Superior temporal gyrus (tissue), 1 donor: ENCODE data around the gene ISYNA1.

ENCODE experiments used
- DNase-seq: peaks from one replicate; pipeline ENCODE4 v3.0.0-alpha.2; 2016; ENCODE audit errors: extremely low spot score

The ISYNA1 gene

DNA sequence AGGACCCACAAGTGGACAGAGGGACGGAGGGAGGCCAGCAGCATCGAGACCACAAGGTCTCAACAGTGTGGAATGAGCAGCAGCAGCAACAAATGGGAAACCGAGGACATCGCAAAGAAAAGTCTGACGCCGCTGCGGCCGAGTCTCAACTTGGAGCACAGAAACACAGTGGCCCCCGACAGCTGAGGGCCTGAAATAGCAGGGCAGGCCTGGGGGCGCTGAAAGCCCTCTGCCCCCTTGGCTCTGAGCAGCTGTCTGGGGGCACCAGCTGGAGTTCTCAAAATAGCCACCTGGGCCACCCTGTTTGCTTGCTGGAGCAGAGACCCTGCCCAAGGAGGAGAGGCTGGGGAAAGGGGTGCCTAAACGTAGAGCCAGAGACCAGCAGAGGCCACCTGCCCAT is 5.9 kb upstream of the ISYNA1 start:
- DNase-seq: no peak

DNA sequence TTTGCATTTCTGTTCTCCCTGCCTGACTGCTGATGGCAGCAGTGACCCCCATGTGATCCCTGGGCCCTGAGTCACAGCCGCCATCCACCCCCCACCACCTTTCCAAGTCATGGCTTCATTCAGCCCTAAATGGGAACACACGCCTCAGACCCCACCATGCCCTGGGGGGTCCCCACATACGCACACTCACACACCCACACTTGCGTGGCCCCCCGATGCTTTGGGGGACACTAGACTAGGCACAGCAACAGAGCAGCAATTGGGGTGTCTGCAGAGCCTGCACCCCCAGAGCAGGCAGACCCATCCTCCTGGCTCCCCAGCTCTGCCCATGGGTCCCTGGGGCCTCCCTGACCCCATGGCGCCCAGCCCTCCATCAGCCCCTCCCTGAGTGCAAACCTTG is 5.5 kb upstream of the ISYNA1 start:
- DNase-seq: no peak

DNA sequence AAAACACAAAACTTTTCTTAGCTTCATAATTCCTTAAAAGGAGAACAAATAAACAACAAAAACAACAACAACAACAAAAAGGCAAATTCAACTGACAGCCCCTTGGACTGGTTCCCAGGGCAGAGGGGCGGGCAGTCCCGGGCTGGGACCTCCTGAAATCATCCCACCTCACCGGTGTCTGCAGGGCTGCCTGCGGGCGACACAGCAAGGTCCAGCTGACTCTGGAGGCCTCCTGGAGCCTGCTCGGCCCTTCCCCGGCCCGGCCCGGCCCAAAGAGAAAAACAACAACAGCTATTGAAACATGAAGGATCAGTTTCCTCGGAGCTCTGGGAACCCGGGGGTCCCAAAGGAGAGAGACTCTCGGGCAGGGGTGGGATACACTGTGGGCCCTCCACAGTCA is 5.0 kb upstream of the ISYNA1 start:
- no peak for DNase-seq

DNA sequence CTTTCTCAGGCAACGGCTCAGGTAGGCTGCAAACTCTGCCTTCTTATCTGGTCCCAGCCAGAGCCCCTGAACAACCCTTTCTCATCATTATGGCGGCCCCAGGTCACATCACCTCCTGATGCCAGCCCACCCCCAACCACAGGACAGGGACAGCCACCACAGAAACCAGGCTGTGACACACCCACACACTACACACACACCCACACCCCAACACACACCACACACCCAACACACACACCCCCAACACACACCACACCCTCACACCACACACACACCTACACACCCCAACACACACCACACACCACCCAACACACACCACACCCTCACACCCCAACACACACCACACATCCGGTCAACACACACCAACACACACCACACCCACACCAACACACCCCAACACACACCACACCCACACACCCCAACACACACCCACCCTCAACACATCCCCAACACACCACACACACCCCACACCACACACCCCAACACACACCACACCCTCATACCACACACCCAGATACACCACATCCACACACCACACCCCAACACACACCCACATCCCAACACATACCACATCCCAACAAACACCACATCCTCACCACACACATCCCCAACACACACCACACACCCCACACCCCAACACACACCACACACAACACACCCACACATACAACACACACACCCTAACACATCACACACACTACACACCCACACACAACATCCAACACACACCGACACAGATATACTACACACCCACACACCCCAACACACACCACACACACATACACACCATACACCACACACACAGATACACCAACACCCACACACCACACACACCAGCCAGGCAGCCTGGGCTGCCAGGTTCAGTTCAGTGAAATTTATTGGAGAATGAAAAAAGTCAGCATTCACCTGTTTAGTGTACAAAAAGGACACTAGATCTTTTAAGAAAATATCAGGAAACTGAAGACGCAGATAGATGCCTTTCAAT is 4.2 kb upstream of the ISYNA1 start:
- no peak for DNase-seq

DNA sequence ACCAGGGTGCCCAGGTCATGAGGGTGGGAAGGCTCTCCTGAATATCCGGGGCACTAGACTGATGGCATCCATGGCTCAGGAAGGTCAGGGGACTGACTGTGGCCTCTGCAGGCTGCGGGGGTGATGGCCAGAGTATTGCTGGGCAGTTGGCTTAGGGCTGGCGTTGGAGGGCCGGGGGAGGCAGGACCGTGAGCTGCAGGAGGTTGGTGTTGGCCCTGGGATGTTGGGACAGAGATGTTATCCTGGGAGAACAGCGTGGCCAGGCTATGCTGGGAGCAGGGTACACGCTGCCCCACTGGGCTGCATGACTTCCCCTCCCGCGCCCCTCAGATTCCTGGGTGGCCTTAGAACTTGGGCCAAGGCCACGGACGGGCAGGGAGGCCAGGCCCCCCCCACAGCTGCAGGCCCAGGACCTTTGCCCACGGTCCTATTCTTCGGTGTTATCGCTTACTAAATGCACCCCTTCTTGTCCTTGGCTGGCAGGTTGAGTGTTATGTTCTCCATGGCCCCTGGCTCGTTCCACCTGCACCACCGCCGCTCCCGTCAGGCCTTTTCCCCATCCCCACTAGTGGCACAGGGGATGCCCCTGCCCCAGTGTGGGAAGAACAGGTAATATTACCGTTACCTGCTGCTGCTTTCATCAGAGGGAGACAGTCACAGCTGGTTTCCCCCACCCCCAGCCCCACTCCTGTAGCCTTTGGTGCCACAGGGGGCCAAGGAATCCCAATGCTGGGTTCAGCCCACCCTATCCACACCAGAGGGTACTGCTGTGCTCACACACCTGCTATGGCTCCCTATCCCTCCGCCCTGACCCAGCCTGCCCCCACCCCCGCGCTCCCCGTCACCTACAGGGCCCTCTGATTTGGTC is 3.2 kb upstream of the ISYNA1 start:
- no peak for DNase-seq

DNA sequence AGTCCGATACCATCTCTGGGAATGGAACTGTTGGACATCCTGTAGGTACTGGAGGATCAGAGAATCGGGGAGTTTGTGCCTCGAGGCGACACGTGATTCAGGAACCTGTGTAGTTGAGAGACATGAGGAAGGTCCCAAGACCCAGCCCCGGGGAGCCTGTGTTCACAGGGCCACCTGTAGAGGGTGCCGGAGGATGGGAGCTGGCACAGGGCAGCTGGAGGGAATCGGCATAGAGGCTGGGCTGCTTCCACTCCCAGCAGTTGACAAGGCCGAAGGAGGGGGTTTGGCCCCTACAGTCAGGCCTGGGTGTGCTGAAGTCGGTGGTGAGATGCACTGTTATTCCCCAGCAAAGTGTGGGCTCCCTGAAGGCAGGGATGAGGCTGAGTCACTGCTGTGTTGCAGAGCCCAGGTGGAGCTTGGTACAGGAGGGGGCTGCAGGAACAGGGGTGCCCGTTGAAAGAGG is 2.5 kb upstream of the ISYNA1 start:
- DNase-seq: no peak

DNA sequence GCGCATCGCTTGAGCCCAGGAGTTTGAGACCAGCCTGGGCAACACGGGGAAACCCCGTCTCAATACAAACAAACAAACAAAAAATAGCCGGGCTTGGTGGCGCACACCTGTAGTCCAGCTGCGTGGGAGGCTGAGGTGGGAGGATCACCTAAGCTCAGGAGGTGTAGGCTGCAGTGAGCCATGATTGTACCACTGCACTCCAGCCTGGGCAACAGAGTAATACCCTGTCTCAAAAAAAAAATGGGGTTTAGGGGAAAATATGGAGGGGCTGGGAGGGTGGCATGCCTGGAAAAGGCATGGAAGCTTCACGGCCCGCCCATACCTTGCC is 1.9 kb upstream of the ISYNA1 start:
- DNase-seq: no peak

DNA sequence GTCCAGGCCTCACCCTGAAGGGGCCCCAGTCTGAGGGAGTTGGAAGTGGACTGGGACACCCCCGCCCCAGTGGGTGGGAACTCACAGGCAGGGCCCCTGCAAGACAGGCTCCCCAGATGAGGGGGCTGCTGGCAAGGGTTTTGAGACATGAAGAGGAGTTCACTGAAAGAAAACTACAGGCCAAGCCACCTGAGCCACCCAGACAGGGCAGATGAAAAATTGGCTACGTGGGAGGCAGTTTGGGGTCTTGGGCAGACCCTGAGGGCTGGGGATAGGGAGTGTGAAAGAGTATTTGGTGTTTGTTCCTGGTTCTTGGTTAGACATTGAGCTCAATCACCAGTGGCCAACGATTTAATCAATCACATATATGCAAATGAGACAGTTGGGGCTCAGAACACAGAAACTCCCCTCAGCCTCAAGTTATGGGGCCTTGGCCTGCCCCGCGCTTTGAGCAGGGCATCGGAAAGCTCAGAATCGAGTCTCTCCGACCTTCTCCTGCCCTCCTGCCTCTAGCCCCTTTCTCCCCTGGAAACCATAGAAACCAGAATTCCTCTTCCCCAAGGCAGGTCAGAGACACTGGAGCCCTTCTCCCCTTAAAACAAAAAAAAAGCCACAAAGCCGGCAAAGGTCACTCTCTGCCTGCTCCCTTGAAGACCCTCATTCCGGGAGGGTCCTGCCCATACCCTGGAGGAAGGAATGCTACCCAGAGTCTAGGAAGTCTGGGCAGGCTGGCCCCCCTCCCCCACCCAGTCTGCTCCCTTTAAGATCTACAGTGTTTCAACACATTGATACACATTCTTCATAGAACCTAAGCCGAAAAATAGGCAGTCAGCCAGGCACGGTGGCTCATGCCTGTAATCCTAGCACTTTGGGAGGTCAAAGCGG is 1.3 kb upstream of the ISYNA1 start:
- DNase-seq: no peak

DNA sequence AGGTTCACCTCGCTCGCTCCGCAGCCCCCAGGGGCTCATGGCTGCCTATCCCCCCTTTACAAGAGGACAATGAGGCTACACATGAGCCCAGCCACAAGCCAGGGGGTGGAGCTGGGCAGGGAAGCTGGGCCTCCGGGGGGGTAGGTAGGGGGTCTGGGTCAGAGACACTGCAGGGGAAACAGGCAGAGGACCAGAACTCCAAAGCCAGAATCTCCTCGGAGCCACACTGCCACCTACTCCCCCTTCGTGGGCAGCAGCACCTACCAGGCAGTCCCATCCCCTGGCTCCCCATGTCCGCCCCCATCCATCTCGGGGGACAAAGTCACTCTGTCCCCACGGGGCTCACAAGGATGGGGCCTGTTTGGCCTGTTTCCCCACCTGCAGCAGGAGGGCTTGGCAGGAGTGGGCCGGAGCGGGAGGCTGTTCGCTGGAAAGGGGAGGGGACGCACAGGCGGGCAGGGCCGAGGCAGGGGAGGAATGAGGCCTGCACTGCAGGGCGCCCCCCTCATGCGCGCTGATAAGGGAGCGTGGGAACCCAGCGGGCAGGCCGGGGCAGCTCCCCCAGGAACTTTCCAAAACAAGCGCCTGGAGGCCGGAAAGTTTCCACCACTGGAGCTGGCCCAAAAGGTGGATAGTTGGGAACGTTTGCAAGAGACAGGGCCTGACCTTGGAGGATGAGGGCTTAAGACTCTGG is 545 bp upstream of the ISYNA1 start:
- DNase-seq: no peak

DNA sequence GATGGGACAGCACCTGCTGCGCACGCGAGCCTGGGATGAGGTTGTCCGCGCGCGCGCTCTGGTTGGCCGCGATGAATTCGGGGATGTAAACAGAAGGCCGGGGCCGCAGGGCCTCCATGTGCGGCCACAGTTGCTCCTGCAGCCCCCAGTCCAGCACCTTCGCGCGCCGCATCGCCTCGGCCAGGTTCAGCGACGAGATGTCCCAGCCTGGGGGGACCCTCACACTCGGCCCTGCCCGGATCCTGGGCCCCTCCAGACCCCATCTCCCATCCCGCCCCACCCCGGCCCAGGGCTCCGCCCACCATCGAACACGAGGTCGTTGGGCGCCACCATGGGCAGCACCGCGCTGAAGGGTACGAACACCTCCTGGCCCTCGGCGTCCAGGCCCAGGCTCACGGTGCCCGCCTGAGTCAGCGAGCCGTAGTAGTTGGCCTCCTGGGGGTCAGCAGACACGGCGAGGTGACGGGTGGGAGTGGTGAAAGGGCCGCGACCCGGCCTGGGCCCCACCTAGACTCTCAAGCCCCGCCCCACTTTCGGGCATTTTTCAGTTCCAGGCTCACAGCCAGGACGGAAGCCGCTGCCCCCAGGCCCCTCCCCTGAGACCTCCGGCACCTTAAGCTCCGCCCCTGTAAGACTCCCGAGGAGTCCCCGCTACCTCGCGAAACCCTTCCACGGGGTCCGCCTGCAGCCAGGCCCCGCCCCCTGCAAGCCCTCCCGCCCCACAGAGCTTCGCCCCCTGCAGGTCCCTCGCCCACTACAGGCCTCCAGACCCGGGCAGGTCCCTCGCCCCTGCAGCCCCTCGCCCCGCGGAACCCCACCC is 1.1 kb downstream of the ISYNA1 start:
- no peak for DNase-seq

DNA sequence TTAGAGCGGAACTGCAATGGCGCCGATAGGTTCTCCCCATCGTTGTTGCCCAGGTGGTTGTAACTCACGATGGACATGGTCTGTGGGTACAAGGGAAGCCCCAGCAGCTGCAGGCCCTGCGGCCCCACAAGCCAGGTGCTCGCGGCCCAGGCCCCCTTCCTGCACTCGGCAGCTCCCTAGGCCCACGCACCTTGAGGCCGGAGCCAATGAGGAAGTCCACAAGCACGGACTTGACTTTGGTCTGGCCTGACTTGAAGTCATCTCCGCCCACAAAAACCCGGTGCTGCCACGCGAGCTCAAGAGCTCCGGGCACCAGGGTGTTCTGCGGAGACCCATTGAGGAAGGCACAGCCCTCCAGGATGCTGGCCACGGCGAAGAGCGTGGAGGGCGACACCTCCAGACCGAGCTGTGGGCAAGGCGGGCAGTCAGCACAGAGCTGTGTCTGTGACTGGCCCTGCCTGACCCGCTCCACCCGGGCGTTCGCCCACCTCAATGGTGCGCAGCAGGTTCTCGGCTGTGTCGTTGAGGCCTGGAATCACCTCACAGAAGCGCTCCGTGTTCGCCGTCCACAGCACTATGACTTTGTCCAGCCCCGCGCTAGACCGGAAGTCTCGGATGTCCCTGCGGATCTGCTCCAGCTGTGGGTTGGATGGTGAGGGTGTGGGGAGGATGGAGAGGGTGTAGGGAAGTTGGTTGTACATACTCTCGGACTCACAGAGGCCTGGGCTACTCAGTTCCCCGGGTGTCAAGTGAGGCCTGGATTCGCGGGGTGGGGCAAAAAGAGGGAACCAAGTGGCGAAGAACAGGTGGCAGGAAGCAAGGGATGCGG is 1.9 kb downstream of the ISYNA1 start:
- no peak for DNase-seq

DNA sequence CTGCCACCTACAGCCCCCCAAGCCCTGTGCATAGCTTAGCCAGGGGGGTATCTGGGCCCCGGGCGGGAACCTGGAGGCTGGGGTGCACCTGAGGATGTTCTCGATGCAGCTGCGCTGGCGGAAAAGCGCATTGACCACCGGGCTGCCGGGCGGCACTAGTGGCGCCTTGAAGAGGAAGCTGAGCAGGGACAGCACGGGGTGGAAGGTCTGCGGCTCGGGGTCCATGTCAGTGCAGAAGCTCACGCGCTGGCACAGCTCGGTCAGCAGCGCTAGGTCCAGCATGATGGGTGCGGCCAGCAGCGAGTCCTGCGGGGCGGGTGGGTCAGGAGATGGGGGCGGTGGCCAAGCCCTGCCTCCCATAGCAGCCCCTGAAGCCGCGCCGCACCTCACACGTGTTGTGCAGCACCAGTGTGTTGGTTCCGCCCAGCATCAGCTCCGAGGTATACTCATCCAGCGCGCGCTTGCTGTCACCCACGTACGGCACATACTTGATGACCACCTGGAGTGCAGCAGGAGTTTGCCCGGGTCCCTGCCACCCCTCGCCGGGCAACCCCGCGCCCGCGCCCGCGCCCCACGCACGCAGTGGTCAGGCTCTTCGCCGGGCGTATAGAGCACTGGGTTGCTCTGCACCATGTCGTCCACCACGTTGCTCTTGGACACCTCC is 2.6 kb downstream of the ISYNA1 start:
- no peak for DNase-seq

DNA sequence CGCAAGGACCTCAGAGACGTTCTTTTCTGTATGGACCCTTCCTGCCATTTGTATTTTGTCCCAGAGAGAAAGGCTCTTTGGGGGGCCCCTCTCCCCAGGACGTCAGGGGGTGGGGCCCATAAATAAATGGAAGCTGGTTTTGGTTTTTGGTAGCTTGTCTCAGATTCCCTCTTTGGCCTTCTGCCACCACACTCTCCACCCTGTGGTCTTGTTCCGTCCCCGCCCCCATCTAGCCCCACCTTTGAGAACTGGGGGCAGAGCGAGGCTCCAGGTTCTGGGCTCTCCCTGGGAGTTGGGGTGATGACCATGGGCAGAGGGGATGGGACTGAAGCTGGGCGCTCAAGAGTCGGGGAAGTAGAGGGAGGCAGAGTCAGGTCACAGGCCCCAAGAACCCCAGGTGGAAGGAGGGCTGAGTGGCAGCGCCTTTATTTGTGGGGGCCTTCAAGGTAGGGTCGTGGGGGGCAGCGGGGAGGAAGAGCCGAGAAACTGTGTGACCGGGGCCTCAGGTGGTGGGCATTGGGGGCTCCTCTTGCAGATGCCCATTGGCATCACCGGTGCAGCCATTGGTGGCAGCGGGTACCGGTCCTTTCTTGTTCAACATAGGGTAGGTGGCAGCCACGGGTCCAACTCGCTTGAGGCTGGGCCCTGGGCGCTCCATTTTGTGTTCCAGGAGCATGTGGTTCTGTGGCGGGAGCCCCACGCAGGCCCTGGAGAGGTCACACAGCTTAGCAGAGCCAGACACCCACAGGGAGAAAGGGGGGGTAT is 3.3 kb downstream of the ISYNA1 start:
- DNase-seq: no peak

DNA sequence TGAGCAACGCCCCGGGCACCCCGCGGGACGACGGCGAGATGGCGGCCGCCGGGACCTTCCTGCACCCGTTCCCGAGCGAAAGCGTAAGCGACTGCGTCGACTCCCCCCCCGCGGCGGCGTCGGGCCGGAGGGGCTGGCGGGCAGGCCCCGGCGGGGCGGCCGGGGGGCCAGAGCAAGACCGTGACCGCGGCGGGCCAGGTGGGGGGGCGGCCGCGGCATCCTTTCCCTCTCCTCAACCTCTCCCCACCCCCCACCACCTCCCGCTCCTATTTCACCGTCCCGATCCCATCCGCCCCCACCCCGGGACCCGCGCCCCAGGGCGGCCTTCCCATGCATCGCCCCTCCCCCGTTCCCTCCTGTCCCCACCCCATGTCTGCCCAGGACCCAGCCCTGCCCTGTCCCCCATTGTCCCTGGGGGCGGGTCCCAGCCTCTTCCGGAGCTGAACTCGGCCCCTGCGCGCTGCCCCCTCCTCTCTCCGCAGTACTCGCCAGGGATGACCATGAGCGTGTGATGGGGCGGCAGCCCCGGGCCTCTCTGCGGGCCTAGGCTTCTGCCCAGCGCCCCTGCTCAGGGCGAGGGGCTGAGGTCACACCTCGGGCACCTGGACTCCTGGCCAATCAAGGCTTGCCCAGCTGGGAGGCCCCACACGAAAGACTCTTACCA is 4.1 kb downstream of the ISYNA1 start:
- DNase-seq: no peak

DNA sequence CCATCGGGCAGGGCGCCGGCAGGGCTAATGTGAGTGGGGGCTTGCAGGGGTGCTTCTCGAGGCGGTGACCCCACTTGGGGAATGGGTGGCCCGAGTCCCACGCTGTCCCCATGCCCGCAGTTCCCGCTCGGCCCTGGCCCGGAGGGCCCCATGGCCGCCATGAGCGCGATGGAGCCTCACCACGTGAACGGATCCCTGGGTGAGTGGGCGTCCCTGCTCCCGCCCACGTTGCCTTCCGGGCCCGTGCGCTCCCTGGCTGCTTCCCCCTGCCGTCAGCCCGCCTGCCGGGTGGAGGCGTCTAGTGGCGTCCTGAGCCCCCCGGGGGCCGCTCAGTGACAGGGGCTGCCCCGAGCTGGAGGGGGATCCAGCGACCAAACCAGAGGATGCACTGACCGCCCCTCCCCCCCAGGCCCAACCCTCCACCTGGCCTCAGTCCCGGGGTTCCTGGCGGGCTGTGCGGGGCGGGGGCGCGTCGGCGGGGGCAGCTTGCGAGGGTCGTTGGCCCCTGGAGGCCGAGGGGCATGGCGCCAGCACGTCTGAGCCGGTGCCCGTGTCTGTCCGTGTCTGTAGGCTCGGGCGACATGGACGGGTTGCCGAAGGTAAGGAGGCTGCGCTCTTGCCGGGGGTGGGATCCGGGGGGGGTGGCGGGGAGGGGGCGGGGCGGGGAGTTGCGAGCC is 4.8 kb downstream of the ISYNA1 start:
- DNase-seq: no peak

DNA sequence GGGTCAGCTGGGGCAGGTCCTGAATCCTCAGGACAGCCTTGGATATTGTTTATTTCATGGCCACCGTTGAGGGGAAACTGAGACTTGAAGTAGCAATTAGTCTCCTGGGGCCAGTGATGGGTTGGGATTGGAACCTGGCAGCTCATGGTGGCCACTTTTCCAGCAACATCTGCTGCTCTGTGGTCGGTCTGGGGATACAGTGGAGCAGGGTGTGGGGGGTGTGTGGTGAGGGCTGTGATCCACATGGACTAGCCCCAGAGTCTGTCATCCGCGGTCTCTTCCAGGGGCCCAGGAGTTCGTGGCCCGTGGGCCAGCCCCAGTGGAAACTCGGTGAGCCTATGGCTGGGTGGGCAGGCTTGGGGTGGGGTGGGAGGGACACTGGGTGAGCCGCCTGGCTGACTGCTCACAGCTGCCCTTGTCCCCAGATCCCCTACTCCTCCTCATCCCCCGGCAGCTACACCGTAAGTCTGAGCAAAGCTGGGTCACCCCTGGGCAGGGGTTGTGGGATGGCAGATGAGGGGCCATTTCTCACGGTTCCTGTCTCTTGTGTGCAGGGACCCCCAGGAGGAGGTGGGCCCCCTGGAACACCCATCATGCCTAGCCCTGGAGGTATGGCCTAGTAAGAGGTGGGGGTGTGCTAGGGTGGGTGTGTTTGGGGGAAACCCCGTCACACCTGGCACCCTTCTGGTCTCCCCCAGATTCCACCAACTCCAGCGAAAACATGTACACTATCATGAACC is 5.5 kb downstream of the ISYNA1 start:
- no peak for DNase-seq
